HPDE6-E6E7 (cell line): ENCODE measurements around the gene AFMID.

Experiments used
- DNase-seq: peaks from one replicate; pipeline ENCODE4 v3.0.0; 2011; ENCODE audit warnings: missing footprints; ENCODE audit errors: extremely low spot score

AFMID gene

DNA sequence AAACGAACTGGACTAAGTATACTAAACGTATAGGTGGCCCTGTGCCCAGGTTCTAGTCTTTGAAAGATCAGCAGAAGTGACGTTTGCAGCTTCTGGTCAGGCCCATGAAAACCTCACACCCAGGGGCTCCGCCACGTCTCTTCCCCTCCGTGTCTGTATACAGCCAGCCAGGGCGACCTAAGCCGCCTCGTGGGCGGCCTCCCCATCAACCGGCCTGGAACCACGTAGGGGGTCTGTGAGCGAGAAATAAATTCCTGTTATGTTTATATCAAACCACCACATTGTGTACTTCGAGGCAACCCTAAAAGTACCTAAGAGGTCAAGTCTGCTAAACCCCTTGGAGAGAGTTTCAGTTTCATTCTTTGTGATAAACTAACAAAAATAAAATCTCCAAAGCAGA, 7.1 kb upstream of the AFMID start:
- DNase-seq, result no peak

DNA sequence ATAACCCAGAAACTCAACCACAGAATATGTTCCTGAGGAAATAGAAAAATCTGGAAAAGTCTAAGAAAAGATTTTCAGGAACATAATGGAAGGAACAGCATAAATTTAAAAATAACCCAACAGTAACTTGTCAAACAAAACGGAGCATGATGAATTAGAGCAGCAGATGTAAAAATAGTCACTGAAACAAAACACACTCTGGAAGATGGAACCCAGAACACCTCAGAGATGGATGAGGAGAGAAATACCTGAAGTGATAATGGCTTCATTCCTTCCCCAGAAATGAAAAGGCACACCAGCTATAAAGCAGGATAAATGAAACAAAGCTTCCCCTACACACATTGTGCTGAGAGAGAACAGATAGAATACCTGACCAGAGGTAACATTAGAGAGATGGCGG, 6.7 kb upstream of the AFMID start:
- DNase-seq, result no peak

DNA sequence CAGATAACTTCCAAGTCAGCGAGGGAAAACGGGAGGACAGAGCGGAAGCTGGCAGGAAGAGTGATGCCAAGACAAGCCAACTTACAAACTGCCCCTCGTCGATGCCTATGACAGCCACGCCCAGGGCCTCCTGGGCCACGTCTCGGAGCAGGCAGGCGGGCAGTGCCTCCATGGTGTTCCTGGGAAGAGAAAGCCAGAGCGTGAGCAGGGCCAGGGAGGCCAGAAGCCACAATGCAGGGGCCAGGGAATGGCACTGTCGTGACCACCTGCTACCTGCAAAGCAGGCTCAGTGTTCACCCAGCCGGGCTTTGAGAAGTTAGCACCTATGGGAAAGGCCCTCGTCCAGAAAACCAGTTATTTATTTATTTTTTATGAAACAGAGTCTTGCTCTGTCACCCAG, 4.7 kb upstream of the AFMID start:
- no peak for DNase-seq

DNA sequence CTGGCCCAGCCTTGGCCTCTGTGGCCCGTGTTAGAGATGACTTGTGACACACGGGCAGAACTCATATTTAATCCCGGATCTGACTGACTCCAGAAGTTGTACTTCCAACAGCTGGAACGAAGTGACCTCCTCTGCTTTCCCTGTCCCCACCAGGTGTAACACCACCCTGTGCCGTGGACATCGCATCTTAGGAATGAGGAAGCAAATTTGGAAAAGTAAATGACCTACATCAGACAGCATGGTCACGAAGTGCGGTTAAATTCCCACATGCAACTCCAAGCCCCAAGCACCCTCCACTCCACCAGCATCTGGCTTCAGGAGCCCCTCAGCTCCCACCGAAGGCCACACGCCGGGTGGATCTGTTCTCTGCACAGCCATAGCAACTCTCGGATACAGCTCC, 3.2 kb upstream of the AFMID start:
- DNase-seq, result no peak

DNA sequence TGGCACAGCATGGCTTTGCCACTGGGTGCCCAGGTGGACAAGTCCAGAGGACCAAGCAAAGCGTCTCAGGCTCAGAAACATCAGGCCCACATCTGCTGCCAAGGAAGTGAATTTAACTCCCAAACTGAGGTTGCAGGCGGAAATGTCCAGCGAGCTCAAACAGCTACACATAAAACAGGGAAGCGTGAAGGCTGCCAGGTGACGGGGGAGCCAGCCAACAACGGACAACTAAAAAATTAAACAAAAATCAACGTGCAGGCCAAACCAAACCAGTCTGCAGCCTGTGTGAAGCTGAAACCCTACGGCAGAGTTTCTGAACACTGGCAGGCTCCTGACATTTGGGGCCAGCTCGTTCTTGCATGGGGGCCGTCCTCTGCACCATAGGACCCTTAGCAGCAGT, 2.8 kb upstream of the AFMID start:
- no peak for DNase-seq

DNA sequence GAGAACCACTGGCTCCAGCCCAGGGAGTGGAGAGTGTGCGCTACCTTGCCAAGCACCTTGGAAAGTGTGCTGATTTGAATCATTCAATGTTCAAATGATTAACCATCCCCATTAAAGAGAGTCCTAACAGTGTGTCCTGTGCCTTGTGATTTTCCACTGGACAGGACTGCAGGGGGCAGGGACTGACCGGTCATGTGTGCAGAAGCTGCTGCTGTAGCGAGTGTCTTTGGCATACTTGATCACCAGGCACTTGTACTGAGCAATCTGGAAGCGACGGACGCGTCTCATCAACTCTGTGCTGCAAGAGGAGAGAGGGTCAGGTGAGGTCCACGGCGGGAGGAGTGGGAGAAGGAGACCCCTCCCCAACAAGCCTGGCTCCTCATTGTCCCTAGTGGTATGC, 2.3 kb upstream of the AFMID start:
- no peak for DNase-seq

DNA sequence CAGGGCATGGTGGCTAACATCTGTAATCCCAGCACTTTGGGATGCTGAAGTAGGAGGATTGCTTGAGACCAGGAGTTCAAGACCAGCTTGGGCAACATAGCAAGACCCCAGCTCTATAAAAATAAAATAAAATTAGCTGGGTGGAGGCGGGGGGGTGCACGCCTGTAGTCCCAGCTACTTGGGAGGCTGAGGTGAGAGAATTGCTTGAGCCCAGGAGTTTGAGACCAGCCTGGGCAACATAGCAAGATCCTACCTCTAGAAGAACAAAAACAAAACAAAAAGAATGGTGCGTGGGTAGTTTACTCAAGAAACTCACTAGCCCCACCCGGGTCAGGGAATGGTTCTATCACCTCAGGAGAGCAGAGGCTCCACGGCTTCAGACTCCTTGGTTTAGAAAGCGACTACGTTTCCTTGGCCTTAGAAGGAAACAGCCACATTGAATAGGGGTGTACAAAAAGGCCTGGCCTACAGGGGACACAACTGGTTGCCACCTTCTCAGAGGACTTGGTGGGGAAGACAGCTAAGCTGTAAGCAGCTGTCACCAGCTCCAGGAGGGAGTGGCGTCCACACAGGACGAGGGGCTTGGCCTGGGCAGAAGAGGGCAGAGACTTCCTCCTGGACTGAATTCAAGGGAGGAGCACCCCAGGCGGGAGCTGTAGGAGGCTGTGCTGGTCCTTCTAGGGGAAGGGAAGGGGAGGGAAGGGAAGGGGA, 1.0 kb upstream of the AFMID start:
- no peak for DNase-seq

DNA sequence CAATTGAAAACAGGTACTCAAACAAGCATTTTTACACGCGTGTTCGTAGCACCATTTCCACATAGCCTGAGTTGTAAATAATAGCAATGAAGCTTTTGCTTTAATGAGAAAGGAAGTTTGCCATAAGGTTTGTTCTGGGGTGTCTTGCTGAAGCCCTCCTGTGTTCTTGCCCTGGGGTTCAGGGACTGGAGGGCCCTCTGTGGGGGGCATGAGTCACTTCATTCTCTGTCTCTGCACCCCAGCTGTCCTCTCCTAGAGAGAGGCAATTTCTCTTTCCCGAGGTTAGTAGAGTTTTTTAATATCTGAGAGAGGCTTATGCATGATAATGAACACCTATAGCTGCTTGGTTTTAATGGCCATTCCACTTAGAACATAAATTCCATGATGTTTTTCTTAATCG, 9.6 kb downstream of the AFMID start:
- no peak for DNase-seq

DNA sequence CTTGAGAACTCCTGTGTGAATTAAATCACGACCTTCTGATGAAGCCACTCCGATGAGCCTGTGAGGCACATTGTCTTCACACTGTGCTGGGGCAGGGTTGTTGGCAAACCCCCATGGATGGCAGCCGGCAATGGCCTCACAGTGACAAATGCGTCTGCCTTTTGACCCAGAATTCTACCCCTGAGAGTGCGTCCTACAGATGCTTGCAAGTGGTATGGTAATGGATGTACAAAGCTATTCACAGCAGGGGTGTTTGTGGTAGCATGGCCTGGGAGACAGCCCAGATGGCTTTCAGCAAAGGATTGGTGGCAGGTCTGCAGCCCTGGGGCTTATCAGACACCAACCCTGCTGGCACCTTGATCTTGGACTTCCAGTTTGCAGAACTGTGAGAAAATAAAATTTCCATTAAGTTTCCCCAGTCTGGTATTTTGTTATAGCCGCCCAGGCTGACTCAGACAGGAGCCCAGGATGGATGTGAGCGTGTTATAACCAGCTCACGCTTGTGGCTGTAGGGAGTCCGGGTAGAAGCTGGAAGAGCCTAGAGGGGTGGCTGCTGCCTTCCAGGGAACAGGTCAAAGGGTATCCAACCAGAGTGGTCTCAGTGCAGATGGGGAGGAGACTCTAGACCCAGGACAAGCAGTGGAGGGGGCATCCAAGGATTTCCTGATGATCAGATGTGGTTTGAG, 10.1 kb downstream of the AFMID start:
- DNase-seq, result no peak

DNA sequence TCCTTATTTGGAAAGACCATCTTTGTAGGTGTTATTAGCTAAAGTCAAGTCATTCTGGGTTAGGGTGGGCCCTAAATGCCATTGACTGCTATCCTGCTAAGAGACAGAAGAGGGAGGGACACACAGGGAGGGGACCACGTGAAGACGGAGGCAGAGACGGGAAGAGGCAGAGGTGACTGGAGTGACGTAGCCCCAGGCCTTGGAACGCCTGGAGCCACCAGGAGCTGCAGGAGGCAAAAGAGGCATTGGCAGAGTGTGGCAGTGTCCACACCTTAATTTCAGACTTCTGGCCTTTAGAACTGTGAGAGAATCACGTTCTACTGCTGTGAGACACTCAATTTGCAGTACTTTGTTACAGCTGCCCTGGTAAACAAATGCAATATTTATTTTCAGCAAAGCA, 13.3 kb downstream of the AFMID start:
- no peak for DNase-seq

DNA sequence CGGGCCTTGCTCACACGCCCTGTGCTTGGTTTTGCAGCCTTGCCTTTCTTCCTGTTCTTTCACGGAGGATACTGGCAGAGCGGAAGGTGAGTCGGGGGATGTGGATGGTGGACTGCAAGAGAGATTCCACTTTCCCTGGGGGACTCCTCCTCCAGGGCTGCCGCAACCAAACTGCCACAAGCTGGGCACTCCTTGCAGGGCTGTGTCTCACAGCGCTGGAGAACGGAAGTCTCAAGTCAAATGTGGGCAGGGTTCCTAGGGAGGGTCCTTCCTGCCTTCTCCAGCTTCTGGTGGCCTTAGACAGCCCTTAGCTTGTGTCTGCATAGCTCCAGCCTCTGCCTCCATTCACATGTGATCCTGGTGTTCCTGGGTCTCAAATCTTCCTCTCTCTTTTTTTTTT, 15.5 kb downstream of the AFMID start:
- no peak for DNase-seq

DNA sequence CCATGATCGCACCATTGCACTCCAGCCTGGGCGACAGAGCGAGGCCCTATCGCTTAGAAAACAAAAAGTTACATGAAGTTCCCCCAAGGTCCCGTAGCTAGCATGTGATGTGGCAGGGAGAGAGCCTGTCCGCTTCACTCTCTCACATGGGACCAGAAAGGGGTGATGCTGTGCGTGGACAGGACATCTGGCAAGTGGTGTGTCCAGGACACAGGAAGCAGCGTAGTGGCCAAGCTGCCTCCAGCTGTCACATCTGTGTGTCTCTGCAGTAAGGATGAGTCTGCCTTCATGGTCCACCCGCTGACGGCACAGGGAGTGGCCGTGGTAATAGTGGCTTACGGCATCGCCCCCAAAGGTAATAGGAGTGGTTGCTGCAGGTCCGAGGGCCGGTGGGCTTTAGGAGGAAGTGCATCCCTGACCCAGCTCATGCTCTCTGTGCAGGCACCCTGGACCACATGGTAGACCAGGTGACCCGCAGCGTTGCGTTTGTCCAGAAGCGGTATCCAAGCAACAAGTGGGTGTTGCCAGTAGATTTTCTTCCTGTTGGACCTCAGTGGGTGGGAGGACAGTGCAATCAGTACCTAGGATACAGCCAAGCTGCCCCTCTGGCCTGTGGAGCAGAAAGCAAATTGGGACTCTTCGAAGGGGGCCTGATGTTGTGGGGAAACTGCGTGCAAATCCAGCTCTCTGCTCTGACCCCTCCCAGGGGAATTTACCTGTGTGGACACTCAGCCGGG, 17.4 kb downstream of the AFMID start:
- DNase-seq, result no peak

DNA sequence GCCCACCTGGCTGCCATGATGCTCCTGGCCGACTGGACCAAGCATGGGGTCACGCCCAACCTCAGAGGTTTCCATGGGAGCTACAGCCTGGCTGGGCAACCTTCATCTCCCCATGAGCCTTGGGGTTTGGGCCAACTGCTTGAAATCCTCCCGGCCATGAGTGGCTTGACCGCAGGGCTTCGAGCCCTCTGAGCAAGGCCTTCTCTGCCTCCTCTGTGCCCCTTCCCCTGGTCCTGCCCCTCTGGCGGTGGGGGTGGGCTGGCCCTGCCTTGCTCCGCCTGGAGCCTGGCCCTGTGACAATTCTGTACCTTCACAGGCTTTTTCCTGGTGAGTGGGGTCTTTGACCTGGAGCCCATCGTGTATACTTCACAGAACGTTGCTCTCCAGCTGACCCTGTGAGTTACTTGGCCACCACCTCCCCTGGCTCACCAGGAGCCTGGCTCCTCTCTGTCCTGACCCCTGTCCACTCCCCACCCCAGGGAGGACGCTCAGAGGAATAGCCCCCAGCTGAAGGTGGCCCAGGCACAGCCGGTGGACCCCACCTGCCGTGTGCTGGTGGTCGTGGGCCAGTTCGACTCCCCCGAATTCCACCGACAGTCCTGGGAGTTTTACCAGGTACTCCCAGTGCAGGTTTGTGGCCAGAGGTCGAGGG, 18.1 kb downstream of the AFMID start:
- DNase-seq, result no peak

DNA sequence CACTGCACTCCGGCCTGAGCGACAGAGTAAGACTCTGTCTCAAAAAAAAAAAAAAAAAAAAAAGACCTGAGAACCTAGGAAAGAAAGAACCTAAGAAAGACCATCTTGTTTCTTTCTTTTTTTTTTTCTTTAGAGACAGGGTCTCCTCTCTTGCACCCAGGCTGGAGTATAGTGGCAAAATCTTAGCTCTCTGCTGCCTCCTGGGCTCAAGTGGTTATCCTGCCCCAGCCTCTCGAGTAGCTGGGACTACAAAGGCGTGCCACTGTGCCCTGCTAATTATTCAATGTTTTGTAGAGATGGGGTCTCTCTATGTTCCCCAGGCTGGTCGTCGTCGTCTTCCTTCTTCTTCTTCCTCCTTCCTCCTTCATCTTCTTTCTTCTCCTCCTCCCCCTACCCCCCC, 19.1 kb downstream of the AFMID start:
- no peak for DNase-seq

DNA sequence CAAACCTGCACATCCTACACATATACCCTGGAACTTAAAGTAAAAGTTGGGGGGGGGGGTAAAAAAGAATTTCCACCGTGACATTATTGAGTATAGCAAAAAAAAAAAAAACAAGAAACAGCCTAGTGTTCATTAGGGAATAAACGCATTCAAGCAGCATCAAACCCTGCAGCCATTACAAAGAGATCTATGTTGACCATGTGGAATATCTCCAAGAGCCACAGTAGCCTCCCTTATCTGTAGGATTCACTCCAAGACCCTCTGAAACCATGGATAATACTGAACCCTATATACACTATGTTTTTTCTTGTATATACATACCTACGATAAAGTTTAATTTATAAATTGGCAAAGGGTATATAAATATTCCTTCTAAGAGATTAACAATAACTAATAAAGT, 21.3 kb downstream of the AFMID start:
- no peak for DNase-seq

DNA sequence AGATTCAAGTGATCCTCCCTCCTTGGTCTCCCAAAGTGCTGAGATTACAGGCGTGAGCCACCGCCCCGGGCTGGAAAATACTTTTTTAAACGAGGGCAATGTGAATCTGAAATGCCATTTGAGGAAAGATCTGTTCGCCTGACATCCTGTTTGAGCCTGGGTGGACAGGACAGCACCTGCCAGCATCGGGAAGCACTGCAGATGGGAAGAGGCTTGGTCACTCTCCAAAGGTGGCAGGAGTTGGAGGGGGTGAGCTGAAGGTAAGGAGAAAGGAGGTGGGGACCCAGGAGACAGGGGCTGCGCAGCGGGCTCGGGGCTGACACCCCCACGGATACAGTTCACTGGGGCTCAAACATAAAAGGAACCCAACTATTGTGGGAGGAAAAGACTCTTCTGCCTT, 22.9 kb downstream of the AFMID start:
- no peak for DNase-seq

DNA sequence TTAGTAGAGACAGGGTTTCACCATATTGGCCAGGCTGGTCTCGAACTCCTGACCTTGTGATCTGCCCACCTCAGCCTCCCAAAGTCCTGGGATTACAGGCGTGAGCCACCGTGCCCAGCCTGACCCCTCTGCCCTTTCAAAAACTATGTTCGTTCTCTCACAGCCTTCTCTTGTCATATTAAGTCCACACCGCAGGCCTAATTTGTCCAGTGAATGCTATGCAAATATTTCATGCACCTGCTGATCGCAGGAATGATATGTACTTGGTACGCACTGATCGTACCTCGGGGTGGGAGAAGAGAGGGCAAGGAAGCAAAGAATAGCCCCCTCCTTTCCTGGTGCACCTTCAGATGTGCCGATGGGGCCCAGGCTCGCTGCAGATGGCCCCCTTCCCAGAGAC, 23.9 kb downstream of the AFMID start:
- DNase-seq, result no peak

DNA sequence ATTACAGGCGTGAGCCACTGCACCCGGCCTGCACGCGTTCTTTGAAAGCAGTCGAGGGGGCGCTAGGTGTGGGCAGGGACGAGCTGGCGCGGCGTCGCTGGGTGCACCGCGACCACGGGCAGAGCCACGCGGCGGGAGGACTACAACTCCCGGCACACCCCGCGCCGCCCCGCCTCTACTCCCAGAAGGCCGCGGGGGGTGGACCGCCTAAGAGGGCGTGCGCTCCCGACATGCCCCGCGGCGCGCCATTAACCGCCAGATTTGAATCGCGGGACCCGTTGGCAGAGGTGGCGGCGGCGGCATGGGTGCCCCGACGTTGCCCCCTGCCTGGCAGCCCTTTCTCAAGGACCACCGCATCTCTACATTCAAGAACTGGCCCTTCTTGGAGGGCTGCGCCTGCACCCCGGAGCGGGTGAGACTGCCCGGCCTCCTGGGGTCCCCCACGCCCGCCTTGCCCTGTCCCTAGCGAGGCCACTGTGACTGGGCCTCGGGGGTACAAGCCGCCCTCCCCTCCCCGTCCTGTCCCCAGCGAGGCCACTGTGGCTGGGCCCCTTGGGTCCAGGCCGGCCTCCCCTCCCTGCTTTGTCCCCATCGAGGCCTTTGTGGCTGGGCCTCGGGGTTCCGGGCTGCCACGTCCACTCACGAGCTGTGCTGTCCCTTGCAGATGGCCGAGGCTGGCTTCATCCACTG, 27.0 kb downstream of the AFMID start, which contains the start of gene BIRC5:
Gene BIRC5, plus strand, starts transcription at position 238 of the 690 bp plus-strand sequence. Its CDS starts 64 bp downstream, at position 302.
- peak; percentile 82 for DNase-seq

DNA sequence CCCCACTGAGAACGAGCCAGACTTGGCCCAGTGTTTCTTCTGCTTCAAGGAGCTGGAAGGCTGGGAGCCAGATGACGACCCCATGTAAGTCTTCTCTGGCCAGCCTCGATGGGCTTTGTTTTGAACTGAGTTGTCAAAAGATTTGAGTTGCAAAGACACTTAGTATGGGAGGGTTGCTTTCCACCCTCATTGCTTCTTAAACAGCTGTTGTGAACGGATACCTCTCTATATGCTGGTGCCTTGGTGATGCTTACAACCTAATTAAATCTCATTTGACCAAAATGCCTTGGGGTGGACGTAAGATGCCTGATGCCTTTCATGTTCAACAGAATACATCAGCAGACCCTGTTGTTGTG, 27.5 kb downstream of the AFMID start:
- no peak for DNase-seq

DNA sequence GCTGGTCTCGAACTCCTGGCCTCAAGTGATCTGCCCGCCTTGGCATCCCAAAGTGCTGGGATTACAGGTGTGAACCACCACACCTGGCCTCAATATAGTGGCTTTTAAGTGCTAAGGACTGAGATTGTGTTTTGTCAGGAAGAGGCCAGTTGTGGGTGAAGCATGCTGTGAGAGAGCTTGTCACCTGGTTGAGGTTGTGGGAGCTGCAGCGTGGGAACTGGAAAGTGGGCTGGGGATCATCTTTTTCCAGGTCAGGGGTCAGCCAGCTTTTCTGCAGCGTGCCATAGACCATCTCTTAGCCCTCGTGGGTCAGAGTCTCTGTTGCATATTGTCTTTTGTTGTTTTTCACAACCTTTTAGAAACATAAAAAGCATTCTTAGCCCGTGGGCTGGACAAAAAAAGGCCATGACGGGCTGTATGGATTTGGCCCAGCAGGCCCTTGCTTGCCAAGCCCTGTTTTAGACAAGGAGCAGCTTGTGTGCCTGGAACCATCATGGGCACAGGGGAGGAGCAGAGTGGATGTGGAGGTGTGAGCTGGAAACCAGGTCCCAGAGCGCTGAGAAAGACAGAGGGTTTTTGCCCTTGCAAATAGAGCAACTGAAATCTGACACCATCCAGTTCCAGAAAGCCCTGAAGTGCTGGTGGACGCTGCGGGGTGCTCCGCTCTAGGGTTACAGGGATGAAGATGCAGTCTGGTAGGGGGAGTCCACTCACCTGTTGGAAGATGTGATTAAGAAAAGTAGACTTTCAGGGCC, 32.4 kb downstream of the AFMID start:
- no peak for DNase-seq

DNA sequence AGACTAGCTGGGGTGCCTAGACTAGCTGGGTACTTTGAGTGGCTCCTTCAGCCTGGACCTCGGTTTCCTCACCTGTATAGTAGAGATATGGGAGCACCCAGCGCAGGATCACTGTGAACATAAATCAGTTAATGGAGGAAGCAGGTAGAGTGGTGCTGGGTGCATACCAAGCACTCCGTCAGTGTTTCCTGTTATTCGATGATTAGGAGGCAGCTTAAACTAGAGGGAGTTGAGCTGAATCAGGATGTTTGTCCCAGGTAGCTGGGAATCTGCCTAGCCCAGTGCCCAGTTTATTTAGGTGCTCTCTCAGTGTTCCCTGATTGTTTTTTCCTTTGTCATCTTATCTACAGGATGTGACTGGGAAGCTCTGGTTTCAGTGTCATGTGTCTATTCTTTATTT, 35.9 kb downstream of the AFMID start:
- DNase-seq, result no peak
